A549 (cell line): ENCODE results near the gene COL15A1.

ENCODE experiments used
- EP300 ChIP-seq, 2 experiments: fragments of >200 bp; sonication (Bioruptor Twin); formaldehyde crosslinking; IDR thresholded peaks; 2 replicates in 1 of 2; 3 replicates in 1 of 2; pipeline ENCODE4 v1.6.1; 2016 to 2017
- FOSL2 ChIP-seq, 2 experiments: fragments of 450-650 bp in 1 of 2; fragments of >200 bp in 1 of 2; sonication (Bioruptor Twin) in 1 of 2; formaldehyde crosslinking; IDR thresholded peaks; 2 replicates each; pipeline versions ENCODE4 v1.5.0 to v1.6.1; 2016 to 2020; ENCODE audit warnings: mild to moderate bottlenecking in 1 of 2, moderate library complexity in 1 of 2
- KDM1A ChIP-seq: fragments of 200-600 bp; sonication (generic); IDR thresholded peaks from 2 replicates; pipeline ENCODE4 v1.6.1; 2016; ENCODE audit warnings: low read depth, mild to moderate bottlenecking
- MAFK ChIP-seq: fragments of 450-650 bp; IDR thresholded peaks from 2 replicates; pipeline ENCODE4 v1.6.1; 2014; ENCODE audit not compliant: partially characterized antibody
- NFE2L2 ChIP-seq: fragments of 150-350 bp; conservative IDR thresholded peaks from 2 replicates; pipeline ENCODE4 v1.6.1; 2014; ENCODE audit warnings: low read length
- NR3C1 ChIP-seq: fragments of >200 bp; sonication (Bioruptor Twin); formaldehyde crosslinking; IDR thresholded peaks from 3 replicates; pipeline ENCODE4 v1.6.1; 2017
- POLR2A ChIP-seq: IDR thresholded peaks from 2 replicates; pipeline ENCODE4 v1.6.1; 2012; ENCODE audit warnings: mild to moderate bottlenecking, low read length
- RCOR1 ChIP-seq: fragments of 150-350 bp; IDR thresholded peaks from 2 replicates; pipeline ENCODE4 v1.6.1; 2014; ENCODE audit warnings: antibody characterized with exemption, low read length, low read depth
- SMC3 ChIP-seq: fragments of >200 bp; sonication (Bioruptor Twin); formaldehyde crosslinking; IDR thresholded peaks from 3 replicates; pipeline ENCODE4 v1.6.1; 2018; ENCODE audit warnings: inconsistent platforms
- TF ChIP-seq, protein P1 (sequence below): fragments of 250-450 bp; sonication (Bioruptor Pico); IDR thresholded peaks from 2 replicates; pipeline ENCODE4 v1.5.0; 2020; ENCODE audit warnings: low read depth, mild to moderate bottlenecking, moderate library complexity
- TF ChIP-seq, protein P2 (sequence below): fragments of >200 bp; sonication (Bioruptor Twin); formaldehyde crosslinking; IDR thresholded peaks from 3 replicates; pipeline ENCODE4 v1.5.1; 2016
- TF ChIP-seq, protein P3 (sequence below): IDR thresholded peaks from 2 replicates; pipeline ENCODE4 v1.6.1; 2012
- TF ChIP-seq, protein P4 (sequence below): IDR thresholded peaks from 2 replicates; pipeline ENCODE4 v1.6.1; 2012; ENCODE audit warnings: low read depth, borderline replicate concordance

DNA sequence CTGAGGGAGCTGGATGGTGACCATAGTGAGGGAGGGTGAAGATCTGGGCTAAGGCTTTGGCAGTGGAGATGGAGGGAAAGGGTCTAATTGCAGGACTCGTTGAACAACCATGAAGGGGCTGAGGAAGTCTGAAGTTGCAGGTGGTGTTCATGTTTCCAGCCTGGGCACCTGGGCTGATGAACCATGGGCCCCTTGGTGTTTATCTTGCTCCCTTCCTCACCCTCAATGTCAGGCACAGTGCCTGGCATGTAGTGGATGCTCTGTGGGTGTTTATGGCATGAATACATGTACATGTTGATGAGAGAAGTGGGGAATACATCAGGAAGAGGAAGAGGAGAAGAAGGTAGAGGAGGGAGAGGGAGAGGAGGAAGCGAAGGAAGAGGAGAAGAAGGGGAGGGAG, 31.3 kb upstream of the COL15A1 start:
- no peak for TF ChIP-seq SMC3
- no peak for TF ChIP-seq NFE2L2
- no peak for TF ChIP-seq NR3C1
- TF ChIP-seq, protein P1, sequence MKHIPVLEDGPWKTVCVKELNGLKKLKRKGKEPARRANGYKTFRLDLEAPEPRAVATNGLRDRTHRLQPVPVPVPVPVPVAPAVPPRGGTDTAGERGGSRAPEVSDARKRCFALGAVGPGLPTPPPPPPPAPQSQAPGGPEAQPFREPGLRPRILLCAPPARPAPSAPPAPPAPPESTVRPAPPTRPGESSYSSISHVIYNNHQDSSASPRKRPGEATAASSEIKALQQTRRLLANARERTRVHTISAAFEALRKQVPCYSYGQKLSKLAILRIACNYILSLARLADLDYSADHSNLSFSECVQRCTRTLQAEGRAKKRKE: no peak
- TF ChIP-seq, protein P2, sequence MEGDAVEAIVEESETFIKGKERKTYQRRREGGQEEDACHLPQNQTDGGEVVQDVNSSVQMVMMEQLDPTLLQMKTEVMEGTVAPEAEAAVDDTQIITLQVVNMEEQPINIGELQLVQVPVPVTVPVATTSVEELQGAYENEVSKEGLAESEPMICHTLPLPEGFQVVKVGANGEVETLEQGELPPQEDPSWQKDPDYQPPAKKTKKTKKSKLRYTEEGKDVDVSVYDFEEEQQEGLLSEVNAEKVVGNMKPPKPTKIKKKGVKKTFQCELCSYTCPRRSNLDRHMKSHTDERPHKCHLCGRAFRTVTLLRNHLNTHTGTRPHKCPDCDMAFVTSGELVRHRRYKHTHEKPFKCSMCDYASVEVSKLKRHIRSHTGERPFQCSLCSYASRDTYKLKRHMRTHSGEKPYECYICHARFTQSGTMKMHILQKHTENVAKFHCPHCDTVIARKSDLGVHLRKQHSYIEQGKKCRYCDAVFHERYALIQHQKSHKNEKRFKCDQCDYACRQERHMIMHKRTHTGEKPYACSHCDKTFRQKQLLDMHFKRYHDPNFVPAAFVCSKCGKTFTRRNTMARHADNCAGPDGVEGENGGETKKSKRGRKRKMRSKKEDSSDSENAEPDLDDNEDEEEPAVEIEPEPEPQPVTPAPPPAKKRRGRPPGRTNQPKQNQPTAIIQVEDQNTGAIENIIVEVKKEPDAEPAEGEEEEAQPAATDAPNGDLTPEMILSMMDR: no peak
- no peak for TF ChIP-seq EP300 (IDR thresholded peaks at IDR 0.05)
- no peak for TF ChIP-seq KDM1A
- TF ChIP-seq MAFK: no peak
- TF ChIP-seq, protein P3, sequence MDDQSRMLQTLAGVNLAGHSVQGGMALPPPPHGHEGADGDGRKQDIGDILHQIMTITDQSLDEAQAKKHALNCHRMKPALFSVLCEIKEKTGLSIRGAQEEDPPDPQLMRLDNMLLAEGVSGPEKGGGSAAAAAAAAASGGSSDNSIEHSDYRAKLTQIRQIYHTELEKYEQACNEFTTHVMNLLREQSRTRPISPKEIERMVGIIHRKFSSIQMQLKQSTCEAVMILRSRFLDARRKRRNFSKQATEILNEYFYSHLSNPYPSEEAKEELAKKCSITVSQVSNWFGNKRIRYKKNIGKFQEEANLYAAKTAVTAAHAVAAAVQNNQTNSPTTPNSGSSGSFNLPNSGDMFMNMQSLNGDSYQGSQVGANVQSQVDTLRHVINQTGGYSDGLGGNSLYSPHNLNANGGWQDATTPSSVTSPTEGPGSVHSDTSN: no peak
- TF ChIP-seq POLR2A: no peak
- TF ChIP-seq RCOR1: no peak
- TF ChIP-seq, protein P4, sequence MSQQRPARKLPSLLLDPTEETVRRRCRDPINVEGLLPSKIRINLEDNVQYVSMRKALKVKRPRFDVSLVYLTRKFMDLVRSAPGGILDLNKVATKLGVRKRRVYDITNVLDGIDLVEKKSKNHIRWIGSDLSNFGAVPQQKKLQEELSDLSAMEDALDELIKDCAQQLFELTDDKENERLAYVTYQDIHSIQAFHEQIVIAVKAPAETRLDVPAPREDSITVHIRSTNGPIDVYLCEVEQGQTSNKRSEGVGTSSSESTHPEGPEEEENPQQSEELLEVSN: no peak
- TF ChIP-seq FOSL2 (IDR thresholded peaks at IDR 0.05): no peak
- no peak for TF ChIP-seq FOSL2 (CRISPR knock-in tag; IDR thresholded peaks at IDR 0.05)
